Skeletal muscle tissue (tissue), 5 donors: ENCODE data around the gene CD79B. TPM values are rescaled to one million over a fixed set of nuclear protein-coding genes. Genes with fewer than 3 reads are reported as not detected.
"Not testable (repeated sequence)": the region's sequence is repeated elsewhere in the genome, so short reads cannot be mapped to it uniquely, and the experiment has no call there.

Experiments used
- H3K27ac ChIP-seq: one replicate; pipeline ENCODE4 v1.7.0; 2013; ENCODE audit warnings: mild to moderate bottlenecking, low read depth, low read length, inconsistent platforms
- H3K27me3 ChIP-seq, 3 donors: one replicate each; pipeline ENCODE4 v1.7.0; 2013; ENCODE audit warnings: low read length in 3 of 3; ENCODE audit not compliant: control insufficient read depth in 3 of 3, insufficient read depth in 3 of 3
- H3K36me3 ChIP-seq, 3 donors: one replicate each; pipeline ENCODE4 v1.7.0; 2013; ENCODE audit warnings: low read length in 3 of 3; ENCODE audit not compliant: control insufficient read depth in 3 of 3, insufficient read depth in 3 of 3
- H3K4me1 ChIP-seq, 3 donors: one replicate each; pipeline ENCODE4 v1.7.0; 2013; ENCODE audit warnings: low read length in 3 of 3, mild to moderate bottlenecking in 3 of 3; ENCODE audit not compliant: control insufficient read depth in 3 of 3, insufficient read depth in 3 of 3
- H3K4me3 ChIP-seq, 3 donors: one replicate each; pipeline ENCODE4 v1.7.0; 2013; ENCODE audit warnings: low read length in 3 of 3
- H3K9ac ChIP-seq, 3 donors: one replicate each; pipeline ENCODE4 v1.7.0; 2013; ENCODE audit warnings: low read length in 3 of 3, mild to moderate bottlenecking in 3 of 3, moderate library complexity in 2 of 3, low read depth in 1 of 3
- H3K9me3 ChIP-seq, 3 donors: one replicate each; pipeline ENCODE4 v1.7.0; 2013; ENCODE audit warnings: low read length in 3 of 3; ENCODE audit not compliant: control insufficient read depth in 3 of 3
- small RNA-seq: library from RNA; depleted of rRNA; stranded (forward); fragments of <200 nt; gene quantifications from one replicate; pipeline ENCODE3, GENCODE V24; 2014
- total RNA-seq: library from RNA; depleted of rRNA; stranded (reverse); fragments of >200 nt; gene quantifications from one replicate; pipeline ENCODE4 v1.2.3, GENCODE V29; 2014
- donor health status: Osteomylitis.

Gene CD79B
- total RNA-seq, 1 donor from 2014 or later, result 2.1 TPM

DNA sequence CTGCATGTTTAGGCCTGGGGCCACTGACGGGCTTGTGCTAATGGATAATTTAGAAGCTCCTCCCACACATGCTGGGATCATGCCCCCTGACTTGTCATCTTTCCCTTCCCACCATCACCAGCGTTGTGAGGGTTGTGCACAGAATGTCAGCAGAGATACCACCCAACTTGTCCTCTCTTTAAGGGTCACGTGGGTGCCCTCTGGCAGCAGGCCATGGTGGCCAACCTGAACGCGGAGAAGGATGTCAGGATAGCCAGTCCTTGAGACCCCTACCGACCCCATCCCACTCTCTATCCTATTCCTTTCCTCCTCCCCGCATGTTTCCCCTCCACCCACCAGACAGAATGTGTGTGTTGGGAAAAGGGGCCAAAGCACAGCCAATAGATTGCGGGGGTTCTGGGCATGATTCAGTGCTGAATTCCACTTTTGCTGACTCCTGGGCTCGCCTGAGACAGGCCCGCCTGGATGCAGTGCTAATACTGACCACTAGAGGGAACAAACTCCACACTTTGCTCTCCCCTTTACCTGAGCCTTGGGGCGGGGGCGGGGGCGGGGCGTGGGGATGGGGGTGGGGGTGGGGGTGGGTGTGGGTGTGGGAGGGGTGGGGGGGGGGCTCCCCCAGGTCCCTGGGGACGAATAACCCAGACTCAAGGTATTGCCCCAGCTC lies 50.1 kb downstream of the CD79B start, which contains the start of gene GH2:
Gene GH2 (minus strand): TSS at position 10 of the 667 bp plus-strand sequence. CDS start 143 bp downstream, outside the sequence.
- Histone ChIP-seq H3K4me1 (peaks cover 0 to 6% (median 0%) of the 10 kb centered on the region in 3 donors), H3K36me3 (no peaks in the 10 kb centered on the region), H3K9me3 (no peaks in the 10 kb centered on the region), H3K4me3 (no peak within 1 kb of the TSS), H3K9ac (no peak within 1 kb of the TSS), H3K27me3 (no peaks in the 10 kb centered on the region), H3K27ac (no peak within 1 kb of the TSS)

DNA sequence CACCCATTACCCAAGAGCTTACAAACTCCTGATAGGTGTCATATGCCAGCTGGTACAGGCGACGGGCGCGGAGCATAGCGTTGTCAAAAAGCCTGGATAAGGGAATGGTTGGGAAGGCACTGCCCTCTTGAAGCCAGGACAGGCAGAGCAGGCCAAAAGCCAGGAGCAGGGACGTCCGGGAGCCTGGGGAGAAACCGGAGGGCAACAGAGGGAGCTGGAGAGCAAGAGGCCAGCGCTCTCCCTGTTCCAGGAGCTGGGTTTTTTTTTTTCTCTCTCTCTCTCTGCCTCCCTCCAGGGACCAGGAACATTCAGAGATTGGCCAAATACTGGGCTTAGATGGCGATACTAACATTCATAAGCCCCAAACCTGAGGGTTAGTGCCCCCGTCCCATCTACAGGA lies 50.8 kb downstream of the CD79B start:
- H3K36me3 ChIP-seq, H3K4me3 ChIP-seq, H3K9me3 ChIP-seq, H3K4me1 ChIP-seq, H3K9ac ChIP-seq, H3K27ac ChIP-seq, H3K27me3 ChIP-seq: not testable (repeated sequence)

DNA sequence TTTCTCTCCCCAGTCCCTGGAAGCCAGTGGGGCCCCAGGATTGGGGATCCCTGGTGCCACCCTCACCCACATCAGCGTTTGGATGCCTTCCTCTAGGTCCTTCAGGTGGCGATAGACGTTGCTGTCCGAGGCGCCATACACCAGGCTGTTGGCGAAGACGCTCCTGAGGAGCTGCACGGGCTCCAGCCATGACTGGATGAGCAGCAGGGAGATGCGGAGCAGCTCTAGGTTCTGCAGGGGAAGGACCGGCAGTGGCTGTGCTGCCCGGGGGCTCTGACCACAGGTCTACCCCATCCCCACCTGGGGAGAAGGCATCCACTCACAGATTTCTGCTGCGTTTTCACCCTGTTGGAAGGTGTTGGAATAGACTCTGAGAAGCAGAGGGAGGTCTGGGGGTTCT lies 51.4 kb downstream of the CD79B start:
- no peaks in the 10 kb centered on the region for H3K36me3 ChIP-seq
- peaks cover 0 to 5% (median 0%) of the 10 kb centered on the region in 3 donors for H3K4me1 ChIP-seq
- H3K27ac ChIP-seq, result no peak overlapping the region
- peaks cover 0 to 4% (median 0%) of the 10 kb centered on the region in 3 donors for H3K27me3 ChIP-seq
- H3K9ac ChIP-seq, result no peak overlapping the region
- no peak overlapping the region for H3K4me3 ChIP-seq
- H3K9me3 ChIP-seq, result no peaks in the 10 kb centered on the region

Small RNA genes lying within 50 kb of the gene (small RNA-seq; reads per million reads assigned to genes)
- gene AC040958.1 (not detected), gene AC127029.1 (not detected), gene GH1 (not detected)

Other genes with a start within 250 kb of the CD79B start
- gene LIMD2, start 232.2 kb downstream of the CD79B start, total RNA-seq, result 3.7 TPM
- 13.6 TPM for gene STRADA, start 190.5 kb downstream of the CD79B start, total RNA-seq
- gene CCDC47, start 158.7 kb downstream of the CD79B start, total RNA-seq, result 43.8 TPM
- 69.9 TPM for gene DDX42, start 158.2 kb downstream of the CD79B start, total RNA-seq
- 41.2 TPM for gene PSMC5, start 104.9 kb downstream of the CD79B start, total RNA-seq
- gene FTSJ3, start 104.7 kb downstream of the CD79B start, total RNA-seq, result 62.6 TPM
- 44.4 TPM for gene SMARCD2, start 89.6 kb downstream of the CD79B start, total RNA-seq
- not detected for gene CSH2, start 58.7 kb downstream of the CD79B start, total RNA-seq
- gene GH2, start 50.4 kb downstream of the CD79B start, total RNA-seq, result not detected
- not detected for gene CSH1, start 35.8 kb downstream of the CD79B start, total RNA-seq
- gene CSHL1, start 21.1 kb downstream of the CD79B start, total RNA-seq, result not detected
- not detected for gene GH1, start 13.5 kb downstream of the CD79B start, total RNA-seq
- 32.9 TPM for gene SCN4A, start 40.6 kb upstream of the CD79B start, total RNA-seq
- gene PRR29, start 66.0 kb upstream of the CD79B start, total RNA-seq, result not detected
- 43.3 TPM for gene ICAM2, start 88.3 kb upstream of the CD79B start, total RNA-seq
- gene ERN1, start 197.8 kb upstream of the CD79B start, total RNA-seq, result 5.7 TPM